Natural killer cell (primary cell): ENCODE measurements around the gene NCDN. TPM values are rescaled to one million over a fixed set of nuclear protein-coding genes. Genes with fewer than 3 reads are reported as not detected.

ENCODE experiments used
- ATAC-seq, 3 donors: fragments of 150-1000 bp in 2 of 3; fragments of 200-7000 bp in 1 of 3; cut with Tn5 transposase; 1 replicate in 1 of 3; 2 replicates in 2 of 3; pipeline ENCODE4 v1.10.0; 2021; ENCODE audit warnings: mild to moderate bottlenecking in 2 of 3, moderate library complexity in 2 of 3
- DNase-seq, 2 donors: peaks; one replicate each; pipeline versions ENCODE4 v3.0.0 to v3.0.0-alpha.2; 2013 to 2021; ENCODE audit warnings: mixed read lengths in 1 of 2
- H3K27ac ChIP-seq: one replicate; pipeline ENCODE4 v1.5.1; 2013; ENCODE audit warnings: mild to moderate bottlenecking, low read length
- H3K27me3 ChIP-seq: one replicate; pipeline ENCODE4 v1.6.1; 2013; ENCODE audit warnings: low read length; ENCODE audit not compliant: control insufficient read depth, insufficient read depth
- H3K36me3 ChIP-seq: one replicate; pipeline ENCODE4 v1.6.1; 2013; ENCODE audit warnings: low read length; ENCODE audit not compliant: control insufficient read depth, insufficient read depth
- H3K4me1 ChIP-seq: one replicate; pipeline ENCODE4 v1.6.1; 2013; ENCODE audit warnings: low read length; ENCODE audit not compliant: control insufficient read depth, insufficient read depth
- H3K4me3 ChIP-seq: one replicate; pipeline ENCODE4 v1.5.1; 2013; ENCODE audit warnings: low read length
- H3K9me3 ChIP-seq: one replicate; pipeline ENCODE4 v1.6.1; 2013; ENCODE audit warnings: low read length; ENCODE audit not compliant: control insufficient read depth, insufficient read depth
- H3K27ac Mint-ChIP-seq, 2 donors: one replicate each; pipeline ENCODE4 v1.8.0; 2022; ENCODE audit warnings: mild to moderate bottlenecking in 2 of 2, mixed read lengths in 2 of 2, moderate library complexity in 1 of 2
- H3K27me3 Mint-ChIP-seq, 2 donors: one replicate each; pipeline ENCODE4 v1.8.0; 2022; ENCODE audit warnings: low read depth in 2 of 2, mixed read lengths in 2 of 2
- H3K36me3 Mint-ChIP-seq: one replicate; pipeline ENCODE4 v1.8.0; 2022; ENCODE audit warnings: mixed read lengths
- H3K4me1 Mint-ChIP-seq, 2 donors: one replicate each; pipeline ENCODE4 v1.8.0; 2022; ENCODE audit warnings: mixed read lengths in 2 of 2
- H3K4me3 Mint-ChIP-seq: one replicate; pipeline ENCODE4 v1.8.0; 2022; ENCODE audit warnings: mild to moderate bottlenecking, moderate library complexity, mixed read lengths
- H3K9me3 Mint-ChIP-seq, 2 donors: one replicate each; pipeline ENCODE4 v1.8.0; 2022; ENCODE audit warnings: mixed read lengths in 2 of 2
- WGBS: methylation state at CpG from one replicate; pipeline ENCODE4 v1.1.7; 2013; ENCODE audit warnings: missing lambda C conversion rate; ENCODE audit not compliant: insufficient coverage; 5-methylcytosine and 5-hydroxymethylcytosine counted together
- intact Hi-C: fragments of 100-400 bp; cut with micrococcal nuclease; formaldehyde crosslinking; loops from one replicate; pipeline ENCODE4 v1.14.2; 2022
- total RNA-seq, 4 donors: library from RNA; stranded (reverse); fragments of 120-200 nt in 1 of 4; gene quantifications; one replicate each; pipeline versions ENCODE4 v1.2.3 to v1.2.4, GENCODE V29; 2013 to 2022
- TF ChIP-seq, protein P1 (sequence below): fragments of 200-600 bp; IDR thresholded peaks from one replicate; pipeline ENCODE4 v1.8.0; 2022; ENCODE audit warnings: antibody characterized with exemption

NCDN gene
- total RNA-seq, 3 donors from 2014 or later (not counting 1 experiment from before 2014, with no cell fraction given) = 7.9 to 10.7 (median 9.9) TPM

- Mint-ChIP-seq H3K4me3 (peak overlapping the region; percentile 97), H3K36me3 (no peaks in the 10 kb centered on the region), H3K27me3 (no peaks in the 10 kb centered on the region), H3K27ac (no peak overlapping the region), H3K4me1 (peaks cover 38 to 51% of the 10 kb centered on the region in 2 donors), H3K9me3 (no peaks in the 10 kb centered on the region)
- no peaks in the 10 kb centered on the region for H3K27me3 ChIP-seq
- no peak for ATAC-seq
- peaks cover 23% of the 10 kb centered on the region for H3K36me3 ChIP-seq
- intact Hi-C loops = no loop called here
- WGBS = 91% methylated on average over 2 of the region's 4 CpGs
- H3K4me3 ChIP-seq = no peak overlapping the region
- peaks cover 22% of the 10 kb centered on the region for H3K4me1 ChIP-seq
- H3K27ac ChIP-seq = no peak overlapping the region
- DNase-seq = no peak
- TF ChIP-seq, protein P1, sequence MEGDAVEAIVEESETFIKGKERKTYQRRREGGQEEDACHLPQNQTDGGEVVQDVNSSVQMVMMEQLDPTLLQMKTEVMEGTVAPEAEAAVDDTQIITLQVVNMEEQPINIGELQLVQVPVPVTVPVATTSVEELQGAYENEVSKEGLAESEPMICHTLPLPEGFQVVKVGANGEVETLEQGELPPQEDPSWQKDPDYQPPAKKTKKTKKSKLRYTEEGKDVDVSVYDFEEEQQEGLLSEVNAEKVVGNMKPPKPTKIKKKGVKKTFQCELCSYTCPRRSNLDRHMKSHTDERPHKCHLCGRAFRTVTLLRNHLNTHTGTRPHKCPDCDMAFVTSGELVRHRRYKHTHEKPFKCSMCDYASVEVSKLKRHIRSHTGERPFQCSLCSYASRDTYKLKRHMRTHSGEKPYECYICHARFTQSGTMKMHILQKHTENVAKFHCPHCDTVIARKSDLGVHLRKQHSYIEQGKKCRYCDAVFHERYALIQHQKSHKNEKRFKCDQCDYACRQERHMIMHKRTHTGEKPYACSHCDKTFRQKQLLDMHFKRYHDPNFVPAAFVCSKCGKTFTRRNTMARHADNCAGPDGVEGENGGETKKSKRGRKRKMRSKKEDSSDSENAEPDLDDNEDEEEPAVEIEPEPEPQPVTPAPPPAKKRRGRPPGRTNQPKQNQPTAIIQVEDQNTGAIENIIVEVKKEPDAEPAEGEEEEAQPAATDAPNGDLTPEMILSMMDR = no peak
- no peaks in the 10 kb centered on the region for H3K9me3 ChIP-seq
Observed at GRCh38 chr1:35555212-35555584, 2.4 kb upstream of the NCDN start.

- intact Hi-C loops = no loop called here
- H3K9me3 Mint-ChIP-seq = no peaks in the 10 kb centered on the region
- Histone ChIP-seq H3K36me3 (peaks cover 23% of the 10 kb centered on the region), H3K4me1 (peaks cover 22% of the 10 kb centered on the region), H3K4me3 (no peak overlapping the region), H3K27me3 (no peaks in the 10 kb centered on the region), H3K9me3 (no peaks in the 10 kb centered on the region), H3K27ac (peak overlapping the region; percentile 67)
- TF ChIP-seq, protein P1 = no peak
- ATAC-seq = no peak
- H3K27ac Mint-ChIP-seq = peak overlapping the region; percentile 93 to 96
- H3K27me3 Mint-ChIP-seq = no peaks in the 10 kb centered on the region
- H3K4me1 Mint-ChIP-seq = peaks cover 38 to 51% of the 10 kb centered on the region in 2 donors
- no peak for DNase-seq
- H3K36me3 Mint-ChIP-seq = no peaks in the 10 kb centered on the region
- H3K4me3 Mint-ChIP-seq = peak overlapping the region; percentile 97
- 86% methylated on average over 8 of the region's 10 CpGs for WGBS
Observed at GRCh38 chr1:35555601-35556477, 1.8 kb upstream of the NCDN start.

DNA sequence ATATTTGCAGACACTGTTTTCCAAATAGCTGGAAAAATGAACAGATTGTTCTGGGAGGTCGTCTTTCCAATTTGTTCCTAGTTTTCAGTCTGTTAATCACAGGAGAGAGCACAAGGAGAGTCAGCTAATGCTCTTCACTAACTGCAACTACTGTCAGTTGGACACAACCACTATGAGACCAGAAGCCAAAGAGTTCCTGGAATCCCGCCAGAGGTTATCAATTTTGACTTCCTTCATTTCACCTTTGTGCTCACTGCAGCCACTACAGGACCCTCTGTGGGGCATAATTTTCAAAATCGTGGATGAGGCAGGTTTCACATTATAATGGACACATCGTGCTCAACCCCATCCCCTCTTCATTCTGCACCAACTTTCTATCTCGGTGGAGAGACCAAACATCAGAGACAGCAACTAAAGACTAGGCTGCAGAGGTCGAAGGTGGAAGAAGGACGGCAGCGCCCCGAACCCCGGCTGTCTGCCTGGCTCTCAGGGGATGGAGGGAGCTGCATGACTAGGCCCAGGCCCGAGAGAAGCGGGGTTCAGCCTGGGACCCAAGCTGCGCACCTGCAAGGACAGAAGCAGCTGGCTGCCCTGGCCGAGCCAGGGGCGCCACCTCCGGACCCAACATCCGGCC lies 998 bp upstream of the NCDN start:
- intact Hi-C loops = no loop called here
- DNase-seq = no peak
- peaks cover 20% of the 10 kb centered on the region for H3K36me3 ChIP-seq
- no peaks in the 10 kb centered on the region for H3K27me3 ChIP-seq
- Mint-ChIP-seq H3K4me3 (peak overlapping the region; percentile 97), H3K27me3 (no peaks in the 10 kb centered on the region), H3K36me3 (no peaks in the 10 kb centered on the region), H3K9me3 (no peaks in the 10 kb centered on the region), H3K27ac (peak overlapping the region; percentile 93 to 96), H3K4me1 (peaks cover 38 to 59% of the 10 kb centered on the region in 2 donors)
- ATAC-seq = no peak
- WGBS = 5% methylated on average over 17 of the region's 17 CpGs
- peak overlapping the region; percentile 67 for H3K27ac ChIP-seq
- peak overlapping the region; percentile 71 for H3K4me3 ChIP-seq
- TF ChIP-seq, protein P1 = no peak
- H3K4me1 ChIP-seq = peaks cover 22% of the 10 kb centered on the region
- no peaks in the 10 kb centered on the region for H3K9me3 ChIP-seq
